ENCODE data around the gene ACLY. TPM values are rescaled to one million over a fixed set of nuclear protein-coding genes. Genes with fewer than 3 reads are reported as not detected.

Gene ACLY
- total RNA-seq, 1 experiment from 2014 or later, result 279 TPM

- Histone ChIP-seq H3K14ac (ENCODE audit: insufficient read depth, low read length) (no peak overlapping the region; the same call in 1 of the 2 replicates), H4K20me1 (ENCODE audit: control insufficient read depth, insufficient read depth, insufficient read length) (no peaks in the 10 kb centered on the region), H3K9ac (ENCODE audit: extremely low read depth, insufficient read length, low read length) (no peak overlapping the region), H2AFZ (ENCODE audit: low read length) (no peak overlapping the region), H2BK120ac (ENCODE audit: low read depth, low read length, poor library complexity, severe bottlenecking) (no peak overlapping the region), H3K18ac (ENCODE audit: insufficient read length, low read depth, low read length) (no peak overlapping the region), H2BK5ac (ENCODE audit: insufficient read length, low read length) (no peak overlapping the region), H4K91ac (ENCODE audit: insufficient read length, low read depth, low read length) (no peak overlapping the region), H3T11ph (ENCODE audit: low read length) (no peak overlapping the region), H2BK15ac (ENCODE audit: low read depth, low read length) (no peak overlapping the region), H3K27me3 (ENCODE audit: insufficient read depth, low read length) (no peaks in the 10 kb centered on the region), H3K23ac (ENCODE audit: insufficient read length, low read depth, low read length) (no peak overlapping the region), H3K4me1 (ENCODE audit: insufficient read depth, low read length) (peaks cover 2% of the 10 kb centered on the region; the same call in 1 of the 2 replicates), H3K79me2 (ENCODE audit: insufficient read depth, low read length) (no peaks in the 10 kb centered on the region), H3K9me3 (ENCODE audit: control insufficient read depth, low read depth, low read length) (no peaks in the 10 kb centered on the region), H3K79me1 (ENCODE audit: insufficient read depth, low read depth, low read length, poor library complexity, severe bottlenecking) (no peaks in the 10 kb centered on the region), H3K56ac (ENCODE audit: insufficient read length, low read depth, low read length) (no peak overlapping the region), H2BK20ac (ENCODE audit: low read depth, low read length, poor library complexity, severe bottlenecking) (no peak overlapping the region), H3K27ac (ENCODE audit: insufficient read length, low read depth, low read length) (no peak overlapping the region), H3K4me2 (ENCODE audit: insufficient read depth, insufficient read length, low read length) (no peak overlapping the region), H3K4ac (ENCODE audit: low read depth, low read length) (no peak overlapping the region), H4K8ac (replicated peaks; ENCODE audit: insufficient read length, low read depth, low read length) (no peak overlapping the region), H2AK5ac (ENCODE audit: insufficient read length, low read length) (no peak overlapping the region), H4K5ac (ENCODE audit: insufficient read length, low read depth, low read length) (no peak overlapping the region), H2BK12ac (ENCODE audit: insufficient read length, low read depth, low read length) (no peak overlapping the region), H3K23me2 (ENCODE audit: insufficient read length, low read depth, low read length, poor library complexity, severe bottlenecking) (no peaks in the 10 kb centered on the region)
- peaks cover 4% of the 10 kb centered on the region; the same call in 1 of the 2 replicates for H3K27me3 Mint-ChIP-seq (ENCODE audit: low read depth)
- H3K4me3 Mint-ChIP-seq, result peak overlapping the region in 1 of 2 experiments; percentile 46; a peak in 3 of 5 replicates
- no CpG with 5 or more reads among the region's 17 CpGs for WGBS (ENCODE audit: extremely low coverage, insufficient read length, low lambda C conversion rate)
- no peaks in the 10 kb centered on the region for H3K9me3 Mint-ChIP-seq
- peaks cover 36 to 37% of the 10 kb centered on the region in 2 experiments for H3K4me1 Mint-ChIP-seq
- DNase-seq, result peak; percentile 91
- H3K36me3 Mint-ChIP-seq (ENCODE audit: insufficient read depth in 1 of 3, low read depth in 3 of 3), result no peaks in the 10 kb centered on the region; a peak in 2 of 7 replicates
- peak; percentile 77 for TF ChIP-seq CTCF (conservative IDR thresholded peaks at IDR 0.05)
- H3K27ac Mint-ChIP-seq, result peak overlapping the region; percentile 32 to 93 (median 82); a peak in 6 of 7 replicates
Measured at GRCh38 chr17:41959336-41960095, 40.8 kb upstream of the ACLY start.

Measured in H9 (cell line).